Fibroblast of the aortic adventitia (primary cell): ENCODE results near the gene DGKD. TPM values are rescaled to one million over a fixed set of nuclear protein-coding genes. Genes with fewer than 3 reads are reported as not detected.

Source experiments
- DNase-seq: peaks from one replicate; pipeline ENCODE4 v3.0.0-alpha.2; 2010; ENCODE audit warnings: low read depth
- H3K4me3 ChIP-seq: 2 replicates; pipeline ENCODE4 v1.5.1; 2011; ENCODE audit warnings: low read depth, mild to moderate bottlenecking, control low read depth, low read length, moderate library complexity
- total RNA-seq: library from RNA; depleted of rRNA; stranded (reverse); fragments of >200 nt; gene quantifications from 2 replicates; pipeline ENCODE4 v1.2.3, GENCODE V29; 2012; ENCODE audit warnings: low replicate concordance
- TF ChIP-seq, protein P1 (sequence below): IDR thresholded peaks from 2 replicates; pipeline ENCODE4 v1.5.1; 2011; ENCODE audit warnings: mild to moderate bottlenecking, low read length, control low read depth, inconsistent platforms; ENCODE audit not compliant: insufficient read depth

DGKD gene
- total RNA-seq, 1 donor: 4.1 TPM

DNA sequence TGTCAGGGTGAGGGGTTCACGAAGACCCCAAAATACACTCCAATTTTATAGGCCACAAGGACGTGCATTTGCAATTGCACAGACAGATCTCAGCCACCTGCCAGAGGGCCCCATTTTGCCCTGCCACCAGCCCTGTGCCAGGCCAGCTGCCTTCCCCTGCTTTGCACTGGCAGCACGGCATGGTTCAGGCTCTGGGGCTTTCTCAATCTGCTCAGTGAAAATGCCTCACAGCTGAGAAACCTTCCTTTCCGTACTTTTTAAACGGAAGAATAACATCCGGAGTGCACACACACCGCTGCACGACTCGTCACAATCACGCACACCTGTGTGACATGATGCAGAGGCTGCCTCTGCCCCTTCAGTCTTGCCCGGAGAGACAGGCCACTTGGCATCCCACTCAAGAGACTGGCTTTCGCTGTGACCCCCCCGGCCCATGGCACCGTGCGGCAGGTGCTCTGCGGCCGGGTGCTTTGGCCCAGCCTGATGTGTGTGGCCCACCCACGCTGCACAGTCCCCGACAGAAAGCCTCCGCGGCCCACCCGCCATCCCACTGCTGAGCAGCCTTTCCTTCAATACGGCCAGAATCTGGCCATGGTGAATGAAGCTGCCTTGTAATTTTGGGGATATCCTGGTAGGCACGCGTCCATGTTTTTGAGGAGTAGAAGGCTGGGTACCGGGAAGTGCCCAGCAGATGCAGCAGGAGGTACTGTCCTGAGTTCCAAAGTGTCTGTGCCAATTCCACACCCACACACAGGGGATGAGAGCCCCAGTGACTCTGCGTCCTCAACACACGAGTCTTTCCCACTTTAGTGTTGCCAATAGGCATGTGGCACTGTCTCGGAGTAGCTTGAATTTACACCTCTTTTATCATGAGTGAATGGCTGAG lies 123.5 kb downstream of the DGKD start:
- H3K4me3 ChIP-seq: no peak overlapping the region
- TF ChIP-seq, protein P1, sequence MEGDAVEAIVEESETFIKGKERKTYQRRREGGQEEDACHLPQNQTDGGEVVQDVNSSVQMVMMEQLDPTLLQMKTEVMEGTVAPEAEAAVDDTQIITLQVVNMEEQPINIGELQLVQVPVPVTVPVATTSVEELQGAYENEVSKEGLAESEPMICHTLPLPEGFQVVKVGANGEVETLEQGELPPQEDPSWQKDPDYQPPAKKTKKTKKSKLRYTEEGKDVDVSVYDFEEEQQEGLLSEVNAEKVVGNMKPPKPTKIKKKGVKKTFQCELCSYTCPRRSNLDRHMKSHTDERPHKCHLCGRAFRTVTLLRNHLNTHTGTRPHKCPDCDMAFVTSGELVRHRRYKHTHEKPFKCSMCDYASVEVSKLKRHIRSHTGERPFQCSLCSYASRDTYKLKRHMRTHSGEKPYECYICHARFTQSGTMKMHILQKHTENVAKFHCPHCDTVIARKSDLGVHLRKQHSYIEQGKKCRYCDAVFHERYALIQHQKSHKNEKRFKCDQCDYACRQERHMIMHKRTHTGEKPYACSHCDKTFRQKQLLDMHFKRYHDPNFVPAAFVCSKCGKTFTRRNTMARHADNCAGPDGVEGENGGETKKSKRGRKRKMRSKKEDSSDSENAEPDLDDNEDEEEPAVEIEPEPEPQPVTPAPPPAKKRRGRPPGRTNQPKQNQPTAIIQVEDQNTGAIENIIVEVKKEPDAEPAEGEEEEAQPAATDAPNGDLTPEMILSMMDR: no peak
- no peak for DNase-seq

DNA sequence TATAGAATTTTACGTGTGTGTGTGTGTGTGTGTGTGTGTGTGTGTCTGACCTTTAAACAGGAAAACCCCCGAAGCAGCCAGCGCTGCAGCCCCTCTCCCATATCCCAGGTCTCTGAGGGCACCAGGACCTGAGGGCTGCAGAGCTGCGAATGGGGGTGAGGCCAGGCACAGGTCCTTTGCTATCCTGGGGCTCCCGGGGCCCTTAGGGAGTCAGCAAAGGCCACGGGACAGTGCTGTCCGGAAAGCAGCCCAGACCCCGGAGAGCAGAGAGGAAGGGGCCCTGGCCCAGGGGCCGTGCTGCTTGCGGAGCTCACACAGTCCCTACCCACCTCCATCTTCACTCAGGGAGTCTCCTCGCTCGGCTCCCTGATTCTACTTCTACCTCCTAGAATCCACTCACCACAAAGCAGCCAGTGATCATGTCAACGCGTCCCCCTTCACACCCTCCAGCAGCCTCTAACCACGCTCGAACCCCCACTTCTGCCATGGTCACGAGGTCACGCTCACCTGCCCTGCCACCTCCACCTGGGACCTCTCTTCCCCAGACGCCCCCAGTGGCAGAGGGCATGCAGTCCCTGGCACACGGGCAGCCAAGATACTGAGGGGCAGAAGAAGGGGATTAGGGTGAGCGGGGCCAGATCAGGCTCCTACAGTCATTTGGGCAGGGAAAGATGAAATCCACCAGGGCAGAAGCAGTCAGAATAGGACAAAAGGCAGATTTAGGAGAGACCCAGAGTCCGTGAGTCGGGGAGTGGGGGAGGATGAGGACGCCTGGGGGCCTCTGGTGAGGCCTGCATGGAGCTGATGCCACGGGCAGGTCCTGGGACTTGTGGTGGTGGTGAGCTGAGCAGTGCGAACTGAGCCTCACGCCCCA lies 125.6 kb downstream of the DGKD start:
- DNase-seq: no peak
- TF ChIP-seq, protein P1: no peak

DNA sequence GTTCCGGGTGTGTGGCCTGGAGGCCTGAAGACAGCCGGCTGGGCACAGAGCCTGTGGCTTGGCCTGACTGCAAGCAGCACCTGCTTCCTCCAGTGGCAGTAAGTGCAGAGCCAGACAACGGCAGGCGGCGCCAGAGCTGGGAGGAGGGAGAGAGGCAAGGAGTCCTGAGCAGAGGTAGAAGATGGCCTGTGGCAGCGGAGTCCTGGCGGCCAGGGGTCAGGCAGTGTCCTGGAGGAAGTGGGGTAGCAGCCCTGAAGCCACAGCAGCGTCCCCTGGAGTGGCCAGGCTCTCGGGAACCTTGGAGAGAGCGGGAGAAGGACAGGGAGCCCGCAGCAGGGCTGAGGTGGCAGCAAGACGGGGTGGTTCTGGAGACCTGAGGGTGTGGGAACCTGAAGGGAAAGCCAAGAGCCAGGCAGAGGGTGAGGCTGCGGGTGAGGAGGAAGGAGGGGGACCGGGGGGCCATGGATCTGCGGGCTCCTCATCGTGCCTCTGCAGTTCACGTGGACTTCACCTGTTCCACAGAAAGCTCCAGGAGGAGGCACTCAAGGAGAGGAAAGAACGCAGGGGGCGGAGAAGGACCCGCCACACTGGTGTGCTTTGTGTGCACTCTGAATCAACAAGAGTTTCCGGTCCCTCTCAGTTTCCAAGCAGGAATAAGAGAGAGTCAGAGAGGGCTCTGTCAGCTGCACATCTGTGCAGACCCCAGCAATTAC lies 126.4 kb downstream of the DGKD start:
- TF ChIP-seq, protein P1: no peak
- no peak for DNase-seq
- no peak overlapping the region for H3K4me3 ChIP-seq

More for the DNA sequence above, 125.6 kb downstream of the DGKD start:
- H3K4me3 ChIP-seq: no peak overlapping the region

DNA sequence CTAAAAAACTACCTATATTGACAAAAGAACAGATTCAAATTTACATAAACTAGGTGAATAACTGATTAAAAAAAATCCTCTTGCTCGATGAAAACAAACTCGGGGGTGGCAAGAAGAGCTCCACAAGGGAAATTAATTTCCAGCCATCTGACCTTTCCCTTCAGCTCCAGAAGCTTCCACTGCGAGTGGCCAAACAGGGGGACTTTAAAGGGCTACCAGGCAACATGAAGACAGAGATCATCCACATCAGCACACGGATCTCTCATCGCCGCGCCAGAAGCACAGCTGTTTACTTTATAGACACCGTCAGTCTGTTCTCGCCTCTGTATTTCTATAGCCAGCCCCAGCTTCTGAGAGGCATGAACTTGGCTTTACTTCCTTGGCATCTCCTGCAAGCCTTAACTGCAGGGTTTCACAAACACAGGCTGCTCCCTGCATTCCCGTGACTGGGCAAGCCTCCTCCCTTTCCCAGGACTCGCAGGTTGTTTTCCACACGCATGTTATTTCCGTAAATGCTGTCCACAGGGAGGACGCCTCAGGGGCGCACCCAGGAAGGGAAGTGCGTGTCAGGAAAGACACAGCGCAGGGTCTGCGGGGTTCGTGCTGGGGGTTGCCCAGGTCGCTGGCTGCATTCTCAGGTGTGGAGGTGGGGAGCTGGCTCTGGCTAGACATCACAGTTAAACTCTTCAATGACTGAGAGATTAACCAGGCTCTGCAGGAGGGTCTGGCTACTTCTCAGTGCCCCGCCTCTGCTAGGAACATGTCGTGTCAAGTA lies 127.3 kb downstream of the DGKD start:
- DNase-seq: no peak

DNA sequence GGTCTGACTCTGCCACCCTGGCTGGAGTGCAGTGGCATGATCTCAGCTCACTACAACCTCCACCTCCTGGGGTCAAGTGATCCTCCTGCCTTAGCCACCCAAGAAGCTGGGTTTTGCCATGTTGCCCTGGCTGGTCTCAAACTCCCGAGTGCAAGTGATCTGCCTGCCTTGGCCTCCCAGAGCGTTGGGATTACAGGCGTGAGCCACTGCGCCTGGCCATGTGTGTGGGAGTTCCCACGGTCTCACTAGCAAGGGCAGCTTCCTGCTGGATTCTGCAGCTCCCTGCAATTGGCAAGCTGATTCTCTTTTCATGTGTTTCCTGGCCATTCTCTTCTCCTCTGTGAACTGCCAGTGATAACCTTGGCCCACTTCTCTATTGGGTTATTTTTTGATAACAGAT lies 128.3 kb downstream of the DGKD start:
- TF ChIP-seq, protein P1: no peak

More for the DNA sequence above, 127.3 kb downstream of the DGKD start:
- TF ChIP-seq, protein P1: no peak
- H3K4me3 ChIP-seq: no peak overlapping the region

DNA sequence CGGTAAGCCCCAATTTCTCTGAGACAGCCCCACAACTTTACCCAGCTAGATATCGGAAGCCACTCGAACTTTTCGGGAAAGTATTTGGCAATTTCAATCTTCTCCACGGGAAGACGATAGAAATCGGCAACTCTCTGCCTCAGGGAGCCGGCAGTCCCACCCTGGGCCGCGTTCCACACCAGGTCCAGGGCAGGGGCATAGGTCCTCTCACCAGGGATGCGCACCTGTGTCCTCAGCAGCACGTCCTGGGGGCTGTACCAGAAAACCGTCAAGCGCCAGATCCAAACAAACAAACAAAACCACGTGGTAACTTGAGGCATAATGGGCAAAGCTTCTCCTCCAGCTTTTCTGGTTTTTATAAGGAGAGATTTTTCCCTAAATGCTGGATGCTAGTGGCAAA lies 131.4 kb downstream of the DGKD start:
- TF ChIP-seq, protein P1: no peak
- H3K4me3 ChIP-seq: no peak overlapping the region
- no peak for DNase-seq

More for the DNA sequence above, 128.3 kb downstream of the DGKD start:
- no peak for DNase-seq
- H3K4me3 ChIP-seq: no peak overlapping the region
